ENCODE results near the gene LGALS14. TPM values are rescaled to one million over a fixed set of nuclear protein-coding genes. Genes with fewer than 3 reads are reported as not detected.
"Not testable (repeated sequence)": the region's sequence is repeated elsewhere in the genome, so short reads cannot be mapped to it uniquely, and the experiment has no call there.

LGALS14 gene
- total RNA-seq, 2 donors from 2014 or later: not detected

GRCh38 chr19:39670998-39671397, 33.3 kb upstream of the LGALS14 start:
- Histone ChIP-seq H3K4me3 (no peak overlapping the region), H3K27ac (no peak overlapping the region), H3K36me3 (replicated peaks in 1 of 2; ENCODE audit: insufficient read depth in 1 of 2, low read depth in 2 of 2) (no peaks in the 10 kb centered on the region), H3K4me1 (no peaks in the 10 kb centered on the region), H3K27me3 (no peaks in the 10 kb centered on the region), H3K9me3 (no peaks in the 10 kb centered on the region)
- TF ChIP-seq POLR2A (IDR thresholded peaks at IDR 0.05) (no peak), CTCF (IDR thresholded peaks at IDR 0.05) (no peak)
- intact Hi-C loops (cut with DNase I): loop anchor here (5.0 kb wide), 1 partner anchor 119 kb away; no protein-coding TSS in a partner anchor
- ATAC-seq (no peak), DNase-seq (no peak)
- 32% methylated on average over 4 of the region's 4 CpGs for WGBS, 2 donors

GRCh38 chr19:39671739-39672363, 32.4 kb upstream of the LGALS14 start:
- intact Hi-C loops (cut with DNase I): loop anchor here (5.0 kb wide), 1 partner anchor 120 kb away; no protein-coding TSS in a partner anchor
- H3K4me1 ChIP-seq: no peaks in the 10 kb centered on the region
- 5% methylated on average over 9 of the region's 9 CpGs for whole genome bisulfite sequencing, 2 donors
- H3K4me3 ChIP-seq: no peak overlapping the region
- no peaks in the 10 kb centered on the region for H3K27me3 ChIP-seq
- TF ChIP-seq POLR2A (IDR thresholded peaks at IDR 0.05) (no peak), CTCF (IDR thresholded peaks at IDR 0.05) (peak; percentile 20 to 73 (median 64))
- no peaks in the 10 kb centered on the region for H3K36me3 ChIP-seq (replicated peaks in 1 of 2; ENCODE audit: insufficient read depth in 1 of 2, low read depth in 2 of 2)
- no peak overlapping the region for H3K27ac ChIP-seq
- no peaks in the 10 kb centered on the region for H3K9me3 ChIP-seq
- ATAC-seq (peak; percentile 66), DNase-seq (peak in 3 of 4 donors; percentile 31 to 59 (median 33))

GRCh38 chr19:39672473-39672872, 31.8 kb upstream of the LGALS14 start:
- Histone ChIP-seq H3K4me3 (no peak overlapping the region), H3K9me3 (no peaks in the 10 kb centered on the region), H3K4me1 (peaks cover under 1% of the 10 kb centered on the region), H3K27me3 (no peaks in the 10 kb centered on the region), H3K27ac (no peak overlapping the region), H3K36me3 (replicated peaks in 1 of 2; ENCODE audit: insufficient read depth in 1 of 2, low read depth in 2 of 2) (no peaks in the 10 kb centered on the region)
- ATAC-seq: no peak
- TF ChIP-seq CTCF (IDR thresholded peaks at IDR 0.05) (no peak), POLR2A (IDR thresholded peaks at IDR 0.05) (no peak)
- 56 to 57% methylated on average over 5 of the region's 5 CpGs for WGBS, 2 donors
- intact Hi-C loops (cut with DNase I): loop anchor here (5.0 kb wide), 1 partner anchor 120 kb away; no protein-coding TSS in a partner anchor
- DNase-seq: no peak

- H3K27ac ChIP-seq; ATAC-seq; H3K36me3 ChIP-seq (replicated peaks in 1 of 2; ENCODE audit: insufficient read depth in 1 of 2, low read depth in 2 of 2); DNase-seq; H3K4me3 ChIP-seq; H3K9me3 ChIP-seq; H3K27me3 ChIP-seq: not testable (repeated sequence)
- H3K4me1 ChIP-seq: peaks cover 13% of the 10 kb centered on the region
- intact Hi-C loops (cut with DNase I): loop anchor here (5.0 kb wide), 1 partner anchor 122 kb away; no protein-coding TSS in a partner anchor
- 0 to 4% methylated on average over 1 of the region's 1 CpG for WGBS, 2 donors
These were observed 30.4 kb upstream of the LGALS14 start for GRCh38 chr19:39673862-39674261.

GRCh38 chr19:39676004-39676403, 28.3 kb upstream of the LGALS14 start:
- WGBS, 2 donors: 57 to 63% methylated on average over 3 of the region's 3 CpGs
- peaks cover 13% of the 10 kb centered on the region for H3K4me1 ChIP-seq
- no peak for DNase-seq
- no peak for TF ChIP-seq POLR2A (IDR thresholded peaks at IDR 0.05)
- TF ChIP-seq CTCF (IDR thresholded peaks at IDR 0.05): no peak
- H3K9me3 ChIP-seq: no peaks in the 10 kb centered on the region
- no peak overlapping the region for H3K27ac ChIP-seq
- H3K4me3 ChIP-seq: no peak overlapping the region
- H3K36me3 ChIP-seq (replicated peaks in 1 of 2; ENCODE audit: insufficient read depth in 1 of 2, low read depth in 2 of 2): no peaks in the 10 kb centered on the region
- no peaks in the 10 kb centered on the region for H3K27me3 ChIP-seq
- no peak for ATAC-seq
- intact Hi-C loops (cut with DNase I): no loop called here

Data from body of pancreas (tissue), 4 donors.